CD14-positive monocyte (primary cell): ENCODE measurements around the gene RIPK1. TPM values are rescaled to one million over a fixed set of nuclear protein-coding genes. Genes with fewer than 3 reads are reported as not detected.

Experiments used
- DNase-seq, 3 donors: peaks; one replicate each; pipeline ENCODE4 v3.0.0-alpha.2; 2011 to 2022
- H2AFZ ChIP-seq: 2 replicates; pipeline ENCODE4 v1.6.0; 2012; ENCODE audit warnings: mild to moderate bottlenecking, low read depth, low read length, inconsistent platforms; ENCODE audit not compliant: insufficient read depth, poor library complexity, severe bottlenecking
- H3K27ac ChIP-seq, 2 donors: 1 replicate in 1 of 2; 2 replicates in 1 of 2; pipeline ENCODE4 v1.5.1; 2012 to 2013; ENCODE audit warnings: low read length in 2 of 2, control low read depth in 1 of 2, inconsistent platforms in 1 of 2, low read depth in 1 of 2, mild to moderate bottlenecking in 1 of 2
- H3K27me3 ChIP-seq, 2 donors: one replicate each; pipeline versions ENCODE4 v1.6.0 to v1.6.1; 2011 to 2013; ENCODE audit warnings: low read length in 2 of 2; ENCODE audit not compliant: control insufficient read depth in 2 of 2, insufficient read depth in 2 of 2
- H3K36me3 ChIP-seq, 2 donors: replicated peaks in 1 of 2; 1 replicate in 1 of 2; 2 replicates in 1 of 2; pipeline versions ENCODE4 v1.5.1 to v1.6.1; 2012 to 2013; ENCODE audit warnings: low read length in 2 of 2, control low read depth in 1 of 2, inconsistent platforms in 1 of 2, mild to moderate bottlenecking in 1 of 2; ENCODE audit not compliant: insufficient read depth in 2 of 2, control insufficient read depth in 1 of 2
- H3K4me1 ChIP-seq, 2 donors: 1 replicate in 1 of 2; 2 replicates in 1 of 2; pipeline versions ENCODE4 v1.5.1 to v1.6.1; 2012 to 2013; ENCODE audit warnings: low read length in 2 of 2, control low read depth in 1 of 2, inconsistent platforms in 1 of 2, mild to moderate bottlenecking in 1 of 2, moderate library complexity in 1 of 2; ENCODE audit not compliant: insufficient read depth in 2 of 2, control insufficient read depth in 1 of 2
- H3K4me2 ChIP-seq: replicated peaks from 2 replicates; pipeline ENCODE3; 2012; ENCODE audit warnings: low read length, moderate library complexity, mild to moderate bottlenecking; ENCODE audit not compliant: poor library complexity, severe bottlenecking; ENCODE audit errors: extremely low read depth
- H3K4me3 ChIP-seq, 3 experiments: fragments of 200-600 bp in 1 of 3; sonication (generic) in 1 of 3; replicated peaks in 1 of 3; 1 replicate in 2 of 3; 2 replicates in 1 of 3; pipeline ENCODE4 v1.5.1; 2011 to 2013; ENCODE audit warnings: low read length in 3 of 3, mild to moderate bottlenecking in 3 of 3, control low read depth in 2 of 3, low read depth in 2 of 3, inconsistent platforms in 1 of 3, moderate library complexity in 1 of 3
- H3K79me2 ChIP-seq: 2 replicates; pipeline ENCODE4 v1.6.0; 2012; ENCODE audit warnings: mild to moderate bottlenecking, control low read depth, inconsistent platforms, low read length, moderate library complexity; ENCODE audit not compliant: insufficient read depth
- H3K9ac ChIP-seq: 2 replicates; pipeline ENCODE4 v1.6.0; 2017; ENCODE audit warnings: low read length, mild to moderate bottlenecking; ENCODE audit not compliant: insufficient read depth, poor library complexity, severe bottlenecking
- H3K9me3 ChIP-seq, 2 donors: replicated peaks in 1 of 2; 1 replicate in 1 of 2; 2 replicates in 1 of 2; pipeline versions ENCODE4 v1.5.1 to v1.6.1; 2012 to 2013; ENCODE audit warnings: low read length in 2 of 2, control low read depth in 1 of 2; ENCODE audit not compliant: control insufficient read depth in 1 of 2, insufficient read depth in 1 of 2
- H4K20me1 ChIP-seq: 2 replicates; pipeline ENCODE4 v1.6.0; 2012; ENCODE audit warnings: mild to moderate bottlenecking, low read length, control low read depth, moderate library complexity; ENCODE audit not compliant: insufficient read depth
- H3K27ac Mint-ChIP-seq, 7 donors: one replicate each; pipeline ENCODE4 v1.8.0; 2020; ENCODE audit warnings: mild to moderate bottlenecking in 7 of 7, mixed read lengths in 7 of 7, moderate library complexity in 6 of 7, inconsistent platforms in 2 of 7
- H3K27me3 Mint-ChIP-seq, 3 donors: one replicate each; pipeline ENCODE4 v1.8.0; 2021 to 2022; ENCODE audit warnings: low read depth in 3 of 3, mild to moderate bottlenecking in 3 of 3, mixed read lengths in 3 of 3, moderate library complexity in 3 of 3, inconsistent platforms in 1 of 3
- H3K36me3 Mint-ChIP-seq, 2 donors: one replicate each; pipeline ENCODE4 v1.8.0; 2020; ENCODE audit warnings: mixed read lengths in 2 of 2, inconsistent platforms in 1 of 2, mild to moderate bottlenecking in 1 of 2
- H3K4me1 Mint-ChIP-seq: one replicate; pipeline ENCODE4 v1.8.0; 2020; ENCODE audit warnings: mild to moderate bottlenecking, mixed read lengths
- H3K4me3 Mint-ChIP-seq, 2 donors: one replicate each; pipeline ENCODE4 v1.8.0; 2020; ENCODE audit warnings: mild to moderate bottlenecking in 2 of 2, mixed read lengths in 2 of 2, moderate library complexity in 1 of 2
- H3K9me3 Mint-ChIP-seq, 7 donors: one replicate each; pipeline ENCODE4 v1.8.0; 2020 to 2022; ENCODE audit warnings: mixed read lengths in 7 of 7, mild to moderate bottlenecking in 6 of 7, moderate library complexity in 6 of 7, inconsistent platforms in 2 of 7
- CTCF ChIP-seq: fragments of 200-600 bp; IDR thresholded peaks from one replicate; pipeline ENCODE4 v1.8.0; 2022; ENCODE audit warnings: antibody characterized with exemption, mild to moderate bottlenecking
- WGBS: methylation state at CpG from one replicate; pipeline ENCODE4 v1.1.5; 2013; ENCODE audit warnings: missing lambda C conversion rate; ENCODE audit not compliant: insufficient coverage; 5-methylcytosine and 5-hydroxymethylcytosine counted together
- intact Hi-C, 2 donors: fragments of 100-400 bp; cut with micrococcal nuclease; formaldehyde crosslinking; loops; one replicate each; pipeline versions ENCODE4 v1.15.0 to v1.15.1; 2023
- polyA plus RNA-seq, 3 donors: library from polyadenylated mRNA; depleted of rRNA in 1 of 3; unstranded in 2 of 3; stranded (reverse) in 1 of 3; fragments of 300-500 nt in 2 of 3; fragments of >200 nt in 1 of 3; fragmentation: Illumina TruSeq in 2 of 3; gene quantifications; 1 replicate in 2 of 3; 2 replicates in 1 of 3; pipeline ENCODE4 v1.2.3, GENCODE V29; 2012 to 2021

The RIPK1 gene
- polyA plus RNA-seq, 3 donors, result 6.0 to 9.6 (median 9.6) TPM

- H3K27me3 ChIP-seq, result no peaks in the 10 kb centered on the region
- no peak for DNase-seq
- H3K36me3 Mint-ChIP-seq, result peaks cover 50 to 58% of the 10 kb centered on the region in 2 donors
- H2AFZ ChIP-seq, result no peak overlapping the region
- peak overlapping the region in 5 of 7 donors; percentile 2 to 77 (median 33) for H3K27ac Mint-ChIP-seq
- H4K20me1 ChIP-seq, result peaks cover 41% of the 10 kb centered on the region
- no peaks in the 10 kb centered on the region for H3K9me3 ChIP-seq
- WGBS, result no CpG with 5 or more reads among the region's 4 CpGs
- no peak overlapping the region for H3K4me3 ChIP-seq
- no peaks in the 10 kb centered on the region for H3K9me3 Mint-ChIP-seq
- no peak overlapping the region for H3K4me3 Mint-ChIP-seq
- no peak overlapping the region for H3K9ac ChIP-seq
- no peak for TF ChIP-seq CTCF
- H3K36me3 ChIP-seq, result peaks cover 58 to 66% of the 10 kb centered on the region in 2 donors
- no peaks in the 10 kb centered on the region for H3K27me3 Mint-ChIP-seq
- no peaks in the 10 kb centered on the region for H3K4me1 Mint-ChIP-seq
- H3K4me2 ChIP-seq, result no peak overlapping the region
- H3K79me2 ChIP-seq, result no peaks in the 10 kb centered on the region
- H3K27ac ChIP-seq, result peak overlapping the region in 1 of 2 donors; percentile 43
- H3K4me1 ChIP-seq, result no peaks in the 10 kb centered on the region
- intact Hi-C loops, result no loop called here
Measured at GRCh38 chr6:3090013-3090412, 21.7 kb downstream of the RIPK1 start.

- Mint-ChIP-seq H3K36me3 (peaks cover 34 to 54% of the 10 kb centered on the region in 2 donors), H3K4me3 (no peak overlapping the region), H3K27ac (peak overlapping the region; percentile 23 to 88 (median 49)), H3K27me3 (no peaks in the 10 kb centered on the region), H3K9me3 (no peaks in the 10 kb centered on the region), H3K4me1 (no peaks in the 10 kb centered on the region)
- H3K4me2 ChIP-seq, result no peak overlapping the region
- WGBS, result 86% methylated on average over 1 of the region's 2 CpGs
- H3K4me1 ChIP-seq, result no peaks in the 10 kb centered on the region
- H3K9me3 ChIP-seq, result no peaks in the 10 kb centered on the region
- peaks cover 46 to 61% of the 10 kb centered on the region in 2 donors for H3K36me3 ChIP-seq
- no peaks in the 10 kb centered on the region for H3K27me3 ChIP-seq
- DNase-seq, result no peak
- H3K27ac ChIP-seq, result no peak overlapping the region
- peaks cover 19% of the 10 kb centered on the region for H4K20me1 ChIP-seq
- H2AFZ ChIP-seq, result no peak overlapping the region
- no peak overlapping the region for H3K4me3 ChIP-seq
- H3K9ac ChIP-seq, result no peak overlapping the region
- no peaks in the 10 kb centered on the region for H3K79me2 ChIP-seq
- no peak for TF ChIP-seq CTCF
- intact Hi-C loops, result no loop called here
Measured at GRCh38 chr6:3094815-3095214, 26.5 kb downstream of the RIPK1 start.
